Endothelial cell of umbilical vein (primary cell): ENCODE results near the gene ARRDC1.

Source experiments
- CTCF ChIP-seq, 2 donors: IDR thresholded peaks; 1 replicate in 1 of 2; 2 replicates in 1 of 2; pipeline ENCODE4 v1.5.1; 2011; ENCODE audit warnings: low read length in 2 of 2, mild to moderate bottlenecking in 2 of 2, moderate library complexity in 2 of 2, control low read depth in 1 of 2, inconsistent platforms in 1 of 2, low read depth in 1 of 2; ENCODE audit not compliant: insufficient read depth in 1 of 2; ENCODE audit errors: extremely low read depth in 1 of 2
- EZH2 ChIP-seq: IDR thresholded peaks from 2 replicates; pipeline ENCODE4 v1.6.1; 2012; ENCODE audit warnings: borderline replicate concordance, low read depth, mild to moderate bottlenecking, moderate library complexity, low read length, inconsistent platforms; ENCODE audit not compliant: severe bottlenecking
- FOS ChIP-seq: IDR thresholded peaks from 2 replicates; pipeline ENCODE4 v1.6.1; 2011; ENCODE audit warnings: mild to moderate bottlenecking, low read length, moderate library complexity, borderline replicate concordance; ENCODE audit not compliant: insufficient read depth
- GATA2 ChIP-seq: IDR thresholded peaks from 2 replicates; pipeline ENCODE4 v1.7.0; 2011; ENCODE audit warnings: low read depth, mild to moderate bottlenecking, moderate library complexity, mixed read lengths, low read length; ENCODE audit not compliant: insufficient read length, insufficient read depth
- JUN ChIP-seq: IDR thresholded peaks from 2 replicates; pipeline ENCODE4 v1.6.1; 2011; ENCODE audit warnings: borderline replicate concordance, low read depth; ENCODE audit not compliant: insufficient read length, insufficient read depth
- MAX ChIP-seq: IDR thresholded peaks from 2 replicates; pipeline ENCODE4 v1.6.1; 2011; ENCODE audit not compliant: insufficient read depth, insufficient read length
- MYC ChIP-seq: IDR thresholded peaks from one replicate; pipeline ENCODE4 v1.6.1; 2011; ENCODE audit warnings: mild to moderate bottlenecking, low read depth, low read length
- POLR2A ChIP-seq: IDR thresholded peaks from 2 replicates; pipeline ENCODE4 v1.6.1; 2012; ENCODE audit warnings: low read depth, mild to moderate bottlenecking, control low read depth, low read length
- POLR2AphosphoS5 ChIP-seq: IDR thresholded peaks from 2 replicates; pipeline ENCODE4 v1.6.1; 2012; ENCODE audit warnings: low read depth, mild to moderate bottlenecking, control low read depth, low read length, moderate library complexity; ENCODE audit not compliant: insufficient read depth

DNA sequence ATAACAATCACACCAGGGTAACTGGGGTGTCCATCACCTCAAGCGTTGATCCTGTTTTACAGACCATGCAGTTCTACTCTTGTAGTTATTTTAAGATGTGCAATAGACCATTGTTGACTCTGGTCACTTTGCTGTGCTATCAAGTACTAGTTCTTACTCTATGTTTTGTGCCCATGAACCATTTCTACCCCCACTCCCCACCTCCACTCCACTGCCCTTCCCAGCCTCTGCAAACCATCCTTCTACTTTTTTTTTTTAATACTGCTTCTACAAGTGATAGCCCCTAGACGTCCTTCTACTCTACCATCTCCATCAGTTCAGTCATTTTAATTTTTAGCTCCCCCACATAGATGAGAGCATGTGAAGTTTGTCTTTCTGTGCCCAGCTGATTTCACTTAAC lies 52.1 kb downstream of the ARRDC1 start:
- TF ChIP-seq CTCF (IDR thresholded peaks at IDR 0.05; ENCODE audit: extremely low read depth in 1 of 2, insufficient read depth in 1 of 2, low read depth in 1 of 2, low read length in 2 of 2), result no peak
- no peak for TF ChIP-seq MAX
- no peak for TF ChIP-seq POLR2A
- no peak for TF ChIP-seq POLR2AphosphoS5
- TF ChIP-seq MYC, result no peak
- TF ChIP-seq EZH2, result no peak
- TF ChIP-seq JUN, result no peak
- no peak for TF ChIP-seq FOS
- no peak for TF ChIP-seq GATA2
